ENCODE data around the gene USP13. TPM values are rescaled to one million over a fixed set of nuclear protein-coding genes. Genes with fewer than 3 reads are reported as not detected.

The USP13 gene
- total RNA-seq, 2 donors from 2014 or later = 4.3 to 6.6 TPM

DNA sequence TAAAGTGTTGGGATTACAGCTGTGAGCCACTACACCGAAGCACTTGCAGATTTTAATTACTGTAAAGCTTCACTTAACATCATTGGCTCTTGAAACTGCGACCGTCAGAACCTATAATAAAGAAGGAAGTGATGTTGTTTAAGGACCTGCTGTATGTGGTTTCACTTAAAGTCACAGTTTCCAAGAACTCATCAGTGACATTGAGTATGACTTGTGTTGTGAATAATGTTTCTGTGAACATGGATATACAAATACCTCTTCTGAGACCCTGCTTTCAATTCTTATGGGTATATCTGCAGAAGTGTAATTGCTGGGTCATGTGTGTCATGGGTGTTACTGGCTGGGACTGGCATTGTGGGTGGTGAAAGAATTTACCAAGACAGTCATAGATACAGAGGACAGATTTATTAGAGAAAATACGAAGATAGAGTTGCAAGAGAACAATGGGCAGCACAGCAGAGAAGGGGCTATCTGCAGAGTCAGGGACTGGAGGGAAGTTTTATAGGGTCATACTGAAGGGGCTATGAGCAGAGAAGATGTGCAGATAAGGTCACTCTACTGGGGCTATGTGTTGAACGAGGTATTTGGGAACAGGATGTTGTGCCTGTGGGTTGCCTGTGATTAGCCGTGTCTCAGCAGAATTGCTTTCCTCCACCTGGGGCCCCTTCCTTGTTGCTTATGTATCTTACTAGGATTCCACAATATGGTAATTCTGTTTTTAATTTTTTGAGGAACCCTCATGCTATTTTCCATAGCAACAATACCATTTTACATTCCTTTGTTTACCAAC, 43.7 kb upstream of the USP13 start:
- intact Hi-C loops (cut with DNase I) = no loop called here
- Histone ChIP-seq H3K4me3 (no peak overlapping the region), H3K9me3 (no peaks in the 10 kb centered on the region), H3K36me3 (no peaks in the 10 kb centered on the region), H3K27ac (no peak overlapping the region), H3K4me1 (no peaks in the 10 kb centered on the region), H3K9ac (ENCODE audit: low read depth in 2 of 2, low read length in 2 of 2) (no peak overlapping the region), H3K27me3 (no peaks in the 10 kb centered on the region)
- no peak for DNase-seq
- TF ChIP-seq, protein P1, sequence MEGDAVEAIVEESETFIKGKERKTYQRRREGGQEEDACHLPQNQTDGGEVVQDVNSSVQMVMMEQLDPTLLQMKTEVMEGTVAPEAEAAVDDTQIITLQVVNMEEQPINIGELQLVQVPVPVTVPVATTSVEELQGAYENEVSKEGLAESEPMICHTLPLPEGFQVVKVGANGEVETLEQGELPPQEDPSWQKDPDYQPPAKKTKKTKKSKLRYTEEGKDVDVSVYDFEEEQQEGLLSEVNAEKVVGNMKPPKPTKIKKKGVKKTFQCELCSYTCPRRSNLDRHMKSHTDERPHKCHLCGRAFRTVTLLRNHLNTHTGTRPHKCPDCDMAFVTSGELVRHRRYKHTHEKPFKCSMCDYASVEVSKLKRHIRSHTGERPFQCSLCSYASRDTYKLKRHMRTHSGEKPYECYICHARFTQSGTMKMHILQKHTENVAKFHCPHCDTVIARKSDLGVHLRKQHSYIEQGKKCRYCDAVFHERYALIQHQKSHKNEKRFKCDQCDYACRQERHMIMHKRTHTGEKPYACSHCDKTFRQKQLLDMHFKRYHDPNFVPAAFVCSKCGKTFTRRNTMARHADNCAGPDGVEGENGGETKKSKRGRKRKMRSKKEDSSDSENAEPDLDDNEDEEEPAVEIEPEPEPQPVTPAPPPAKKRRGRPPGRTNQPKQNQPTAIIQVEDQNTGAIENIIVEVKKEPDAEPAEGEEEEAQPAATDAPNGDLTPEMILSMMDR (IDR thresholded peaks at IDR 0.05) = no peak

DNA sequence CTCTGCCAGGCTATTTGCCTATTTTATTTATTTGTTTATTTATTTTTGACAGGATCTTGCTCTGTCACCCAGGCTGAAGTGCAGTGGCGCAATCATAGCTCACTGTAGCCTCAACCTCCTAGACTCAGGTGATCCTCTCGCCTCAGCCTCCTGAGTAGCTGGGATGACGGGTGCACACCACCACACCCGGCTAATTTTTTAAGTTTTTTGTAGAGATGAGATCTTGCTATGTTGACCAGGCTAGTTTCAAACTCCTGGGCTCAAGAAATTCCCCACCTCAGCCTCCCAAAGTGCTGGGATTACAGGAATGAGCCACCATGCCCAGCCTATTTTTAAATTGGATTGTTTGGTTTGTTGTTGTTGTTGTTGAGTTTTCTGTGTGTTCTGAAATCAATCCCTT, 42.8 kb upstream of the USP13 start:
- H3K9ac ChIP-seq (ENCODE audit: low read depth in 2 of 2, low read length in 2 of 2) = no peak overlapping the region
- H3K27me3 ChIP-seq = no peaks in the 10 kb centered on the region
- H3K36me3 ChIP-seq = no peaks in the 10 kb centered on the region
- TF ChIP-seq, protein P1 (IDR thresholded peaks at IDR 0.05) = no peak
- H3K4me3 ChIP-seq = no peak overlapping the region
- H3K9me3 ChIP-seq = no peaks in the 10 kb centered on the region
- no peak for DNase-seq
- intact Hi-C loops (cut with DNase I) = no loop called here
- no peaks in the 10 kb centered on the region for H3K4me1 ChIP-seq
- no peak overlapping the region for H3K27ac ChIP-seq

DNA sequence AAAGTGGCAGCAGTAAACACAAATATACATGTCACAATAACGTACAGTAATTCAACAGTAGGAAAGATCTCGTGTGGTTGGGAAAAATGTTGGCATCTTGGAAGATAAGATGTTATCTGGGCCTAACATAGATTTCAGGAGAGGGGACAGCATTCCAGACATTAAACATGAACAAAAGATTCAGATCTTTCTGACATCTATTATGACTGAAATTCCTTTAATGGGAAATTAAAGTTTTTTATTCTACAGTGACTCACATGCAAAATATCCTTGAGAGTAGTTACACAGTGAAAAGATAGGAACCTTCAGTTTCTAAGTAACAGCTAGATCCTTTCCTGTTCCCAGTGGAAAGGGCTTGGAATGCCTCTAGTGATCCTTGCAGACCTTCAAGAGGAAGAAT, 39.0 kb upstream of the USP13 start:
- intact Hi-C loops (cut with DNase I) = no loop called here
- no peak overlapping the region for H3K27ac ChIP-seq
- DNase-seq = no peak
- no peaks in the 10 kb centered on the region for H3K27me3 ChIP-seq
- TF ChIP-seq, protein P1 (IDR thresholded peaks at IDR 0.05) = no peak
- no peaks in the 10 kb centered on the region for H3K4me1 ChIP-seq
- no peak overlapping the region for H3K4me3 ChIP-seq
- no peak overlapping the region for H3K9ac ChIP-seq (ENCODE audit: low read depth in 2 of 2, low read length in 2 of 2)
- H3K9me3 ChIP-seq = no peaks in the 10 kb centered on the region
- H3K36me3 ChIP-seq = no peaks in the 10 kb centered on the region

DNA sequence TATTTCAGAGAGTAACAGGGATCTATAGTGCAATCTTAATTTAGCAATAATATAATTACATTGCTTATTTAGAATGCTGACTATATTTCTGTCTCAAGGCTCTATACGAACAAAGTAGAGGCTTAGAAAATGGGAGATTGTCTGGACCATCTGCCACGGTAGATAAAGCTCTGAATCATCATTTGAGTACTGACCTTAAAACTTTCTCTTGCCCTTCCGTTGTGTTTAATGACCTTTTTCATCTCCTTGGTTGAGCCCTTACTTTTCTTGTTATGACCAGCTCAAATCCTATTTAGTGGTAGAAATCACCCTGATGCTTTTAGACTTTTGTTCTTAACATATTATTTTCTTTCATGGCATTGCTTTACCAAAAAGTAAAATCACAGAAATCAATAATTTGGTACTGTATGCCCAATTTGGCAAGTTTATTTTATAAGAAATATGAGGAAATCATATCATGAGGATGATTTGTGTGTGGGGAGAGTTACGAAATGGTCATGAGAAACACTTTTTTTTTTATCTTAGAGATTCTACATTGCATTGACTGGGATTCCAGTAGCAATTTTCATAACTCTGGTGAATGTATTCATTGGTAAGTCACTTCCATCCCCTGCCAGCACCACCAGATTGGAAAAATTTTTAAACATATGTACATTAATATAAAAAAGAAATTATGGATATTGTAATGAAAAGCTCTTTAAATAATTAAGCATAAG, 37.2 kb upstream of the USP13 start:
- no peaks in the 10 kb centered on the region for H3K27me3 ChIP-seq
- no peak overlapping the region for H3K27ac ChIP-seq
- no peak overlapping the region for H3K9ac ChIP-seq (ENCODE audit: low read depth in 2 of 2, low read length in 2 of 2)
- intact Hi-C loops (cut with DNase I) = no loop called here
- DNase-seq = no peak
- H3K9me3 ChIP-seq = no peaks in the 10 kb centered on the region
- TF ChIP-seq, protein P1 (IDR thresholded peaks at IDR 0.05) = no peak
- no peaks in the 10 kb centered on the region for H3K36me3 ChIP-seq
- H3K4me1 ChIP-seq = no peaks in the 10 kb centered on the region
- H3K4me3 ChIP-seq = no peak overlapping the region

DNA sequence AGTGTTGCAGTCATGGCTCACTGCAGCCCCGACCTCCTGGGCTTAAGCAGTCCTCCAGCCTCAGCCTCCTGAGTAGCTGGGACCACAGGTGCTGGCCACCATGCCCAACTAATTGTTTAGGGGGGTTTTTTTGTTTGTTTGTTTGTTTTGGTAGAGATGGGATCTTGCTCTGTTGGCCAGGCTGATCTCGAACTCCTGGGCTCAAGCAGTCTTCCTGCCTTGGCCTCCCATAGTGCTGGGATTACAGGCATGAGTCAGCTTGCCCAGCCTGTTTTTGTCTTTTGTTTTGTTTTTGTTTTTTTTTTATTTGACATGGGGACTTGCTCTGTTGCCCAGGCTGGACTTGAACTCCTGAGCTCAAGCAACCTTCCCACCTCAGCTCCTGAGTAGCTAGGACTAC, 30.8 kb upstream of the USP13 start:
- intact Hi-C loops (cut with DNase I) = no loop called here
- DNase-seq = no peak
- TF ChIP-seq, protein P1 (IDR thresholded peaks at IDR 0.05) = no peak

More for the DNA sequence above, 30.8 kb upstream of the USP13 start:
- Histone ChIP-seq H3K27ac (no peak overlapping the region), H3K36me3 (peaks cover 12% of the 10 kb centered on the region), H3K9me3 (no peaks in the 10 kb centered on the region), H3K9ac (ENCODE audit: low read depth in 2 of 2, low read length in 2 of 2) (no peak overlapping the region), H3K4me3 (no peak overlapping the region), H3K4me1 (no peaks in the 10 kb centered on the region), H3K27me3 (no peaks in the 10 kb centered on the region)

Measured in colonic mucosa (tissue), 4 donors.